Measurements from ENCODE around the gene ZNF367. TPM values are rescaled to one million over a fixed set of nuclear protein-coding genes. Genes with fewer than 3 reads are reported as not detected.

The ZNF367 gene
- total RNA-seq = 2.5 TPM
- long read RNA-seq, transcript ZNF367-201 (5 exons, 3,646 nt) = major isoform, 15 of 16 reads
- long read RNA-seq, partial matches to known transcripts = 0 of 16 reads
- long read RNA-seq, other reads (novel, unspliced or antisense) = 1 of 16 reads

DNA sequence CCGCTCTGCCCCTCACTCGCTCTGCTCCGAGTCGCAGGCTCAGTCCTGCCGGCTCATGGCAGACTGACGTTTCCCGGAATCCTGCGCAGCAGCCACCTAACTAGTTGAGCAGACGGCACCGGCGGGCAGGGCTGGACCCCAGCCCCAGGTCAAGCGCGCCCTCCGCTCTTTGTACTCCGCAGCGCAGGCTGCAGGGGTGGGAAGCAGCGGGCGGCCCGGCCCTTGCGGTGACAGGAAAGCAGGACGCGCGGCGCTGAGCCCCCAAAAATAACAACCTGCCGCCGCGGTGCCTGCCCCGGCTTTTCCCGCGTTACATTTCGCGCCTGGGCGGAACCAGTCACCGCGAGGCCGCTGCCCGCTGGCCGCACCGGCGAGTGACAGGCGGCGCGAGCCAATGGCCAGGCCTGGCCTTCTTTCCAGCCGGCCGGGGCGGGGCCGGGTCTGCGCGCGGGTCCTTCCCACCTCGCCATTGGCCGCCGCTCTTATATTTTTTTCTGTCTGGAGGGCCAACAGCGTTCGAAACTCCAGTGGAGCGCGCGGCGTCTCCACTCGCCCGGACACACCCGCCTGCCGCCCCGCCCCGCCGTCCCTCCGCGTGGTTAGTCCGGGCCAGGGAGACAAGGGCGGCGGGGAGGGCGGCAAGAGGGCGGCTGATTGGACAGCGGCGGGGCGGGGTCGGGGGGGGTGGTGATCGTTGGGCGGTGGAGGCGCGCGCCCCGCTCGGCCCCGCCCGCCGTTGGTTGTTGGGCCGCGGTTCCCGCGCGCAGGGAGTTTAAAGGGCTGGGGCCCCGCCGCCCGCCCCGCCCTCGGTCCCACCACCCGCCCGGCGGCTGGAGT, at the start of gene ZNF367:
Gene ZNF367 (minus strand): TSS at position 288 of the 837 bp plus-strand sequence. CDS start 338 bp downstream, outside the sequence.
- intact Hi-C loops (cut with micrococcal nuclease) = no loop called here
- ATAC-seq = peak; percentile 90
- peak; percentile 99 for DNase-seq

DNA sequence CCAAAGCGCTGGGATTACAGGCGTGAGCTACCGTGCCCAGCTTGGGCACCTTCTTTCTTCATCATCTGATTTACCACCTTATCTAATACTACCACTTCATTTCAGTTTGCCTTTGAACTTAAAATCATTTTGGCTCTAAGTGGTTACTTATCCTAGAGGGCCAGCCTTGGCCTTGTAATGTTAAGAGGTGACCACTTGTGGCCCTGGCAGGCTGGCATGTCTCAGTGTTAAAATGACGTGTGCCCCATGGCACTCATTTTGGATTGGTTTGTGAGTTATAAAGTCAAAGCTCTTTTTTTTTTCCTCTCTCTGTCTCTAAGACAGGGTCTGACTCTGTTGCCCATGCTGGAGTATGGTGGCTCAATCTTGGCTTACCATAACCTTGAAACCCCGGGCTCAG, 49.6 kb upstream of the ZNF367 start:
- ATAC-seq (no peak), DNase-seq (no peak)
- intact Hi-C loops (cut with micrococcal nuclease) = no loop called here

DNA sequence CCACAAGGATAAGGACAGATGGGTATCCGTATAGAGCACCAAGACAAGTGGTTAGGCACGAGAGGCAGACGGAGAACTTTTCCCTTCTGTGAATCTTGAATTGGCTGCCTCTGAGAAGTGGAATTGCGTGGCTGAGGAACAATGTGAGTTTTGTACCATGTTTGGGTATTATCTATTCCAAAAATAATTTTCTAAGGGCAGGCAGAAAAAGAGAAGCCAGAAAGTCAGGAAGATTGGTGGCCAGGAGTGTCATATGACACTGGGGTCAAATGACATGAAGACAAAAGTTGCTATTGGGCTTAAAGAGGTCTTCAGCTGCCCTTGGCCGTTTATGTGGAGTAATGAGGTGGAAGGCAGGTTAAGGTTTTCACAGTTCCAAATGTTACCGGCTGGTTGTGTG, 46.3 kb upstream of the ZNF367 start:
- DNase-seq (no peak), ATAC-seq (no peak)
- intact Hi-C loops (cut with micrococcal nuclease) = no loop called here

DNA sequence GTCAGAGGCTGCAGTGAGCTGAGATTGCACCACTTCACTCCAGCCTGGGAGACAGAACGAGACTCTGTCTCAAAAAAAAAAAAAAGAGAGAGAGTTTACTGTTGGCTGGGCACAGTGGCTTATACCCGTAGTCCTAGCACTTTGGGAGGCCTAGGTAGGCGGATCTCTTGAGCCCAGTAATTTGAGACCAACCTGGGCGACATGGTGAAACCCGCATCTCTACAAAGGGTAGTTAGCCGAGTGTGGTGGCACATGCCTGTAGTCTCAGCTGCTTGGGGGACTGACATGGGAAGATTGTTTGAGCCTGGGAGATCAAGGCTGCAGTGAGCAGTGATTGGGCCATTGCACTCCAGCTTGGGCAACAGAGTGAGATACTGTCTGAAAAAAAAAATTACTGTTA, 44.4 kb upstream of the ZNF367 start:
- intact Hi-C loops (cut with micrococcal nuclease) = no loop called here
- ATAC-seq (no peak), DNase-seq (no peak)

GRCh38 chr9:96461336-96461735, 43.2 kb upstream of the ZNF367 start:
- ATAC-seq (no peak), DNase-seq (no peak)
- intact Hi-C loops (cut with micrococcal nuclease) = no loop called here

DNA sequence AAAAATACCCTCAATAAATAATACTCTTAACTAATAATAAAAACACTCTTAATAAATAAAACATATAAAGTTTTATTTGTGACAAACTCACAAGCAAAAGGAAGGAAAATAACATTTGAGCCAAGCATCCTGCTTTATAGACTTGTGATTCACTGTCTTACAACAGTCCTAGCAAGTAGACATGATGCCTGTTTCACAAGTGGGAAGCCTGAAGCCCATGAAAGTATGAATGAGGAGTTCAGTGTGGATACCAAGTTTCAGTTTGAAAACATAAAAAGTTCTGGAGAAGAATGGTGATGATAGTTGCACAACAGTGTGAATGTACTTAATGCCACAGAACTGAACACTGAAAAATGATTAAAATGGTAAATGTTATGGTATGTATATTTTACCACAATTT, 42.7 kb upstream of the ZNF367 start:
- ATAC-seq (no peak), DNase-seq (no peak)
- intact Hi-C loops (cut with micrococcal nuclease) = no loop called here

DNA sequence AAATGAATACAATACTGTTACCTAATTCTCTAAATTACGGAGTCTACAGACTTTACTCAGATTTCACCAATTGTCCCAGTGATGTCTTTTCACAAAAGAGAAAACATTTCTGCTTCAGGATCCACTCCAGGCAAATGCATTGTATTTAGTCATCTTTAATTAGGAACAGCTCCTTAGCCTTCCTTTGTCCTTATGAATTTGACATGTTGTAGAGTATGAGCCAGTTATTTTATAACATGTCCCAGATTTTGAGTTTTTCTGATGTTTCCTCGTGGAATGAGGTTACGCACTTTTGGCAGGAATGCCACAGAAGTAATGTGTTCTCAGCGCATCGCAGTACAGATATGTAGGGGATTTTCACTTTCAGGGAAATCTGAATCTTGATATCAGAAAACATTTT, 42.3 kb upstream of the ZNF367 start:
- no peak for DNase-seq
- no peak for ATAC-seq
- intact Hi-C loops (cut with micrococcal nuclease) = no loop called here

DNA sequence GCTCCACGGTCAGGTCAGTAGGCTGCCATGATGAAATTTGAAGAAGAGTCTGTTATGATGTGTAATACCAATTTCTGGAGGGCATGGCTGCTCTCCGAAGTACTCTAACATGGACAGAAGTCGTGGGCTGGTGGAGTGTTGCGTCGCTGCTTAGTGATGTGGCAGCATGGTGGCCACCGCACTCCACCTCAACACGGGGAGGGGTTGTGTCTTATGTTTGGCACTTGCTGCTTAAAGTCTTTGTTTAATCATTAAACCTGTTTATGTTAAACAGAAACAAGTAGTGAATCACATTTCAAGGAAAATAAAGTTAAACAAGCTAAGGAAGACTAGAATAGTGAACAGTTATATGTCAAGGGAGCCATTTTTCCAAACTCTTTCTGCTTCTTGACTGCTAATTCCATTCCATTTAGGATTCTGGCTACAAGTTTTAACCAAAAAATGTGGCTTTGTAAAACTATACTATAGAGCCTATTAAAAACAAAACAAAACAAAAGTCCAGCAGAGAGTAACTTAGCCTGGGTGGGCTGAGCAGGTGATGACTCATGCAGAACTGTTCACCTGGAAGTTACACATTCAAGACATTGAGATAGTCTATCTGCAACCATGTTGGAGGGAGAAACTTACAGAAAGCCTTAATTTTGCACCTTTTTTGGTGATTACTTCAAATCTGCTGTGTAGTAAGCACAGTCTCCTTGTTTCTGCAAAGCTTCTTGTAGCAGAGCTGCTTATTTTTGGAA, 41.3 kb upstream of the ZNF367 start:
- intact Hi-C loops (cut with micrococcal nuclease) = no loop called here
- ATAC-seq = no peak
- no peak for DNase-seq

GRCh38 chr9:96458226-96458625, 40.1 kb upstream of the ZNF367 start:
- intact Hi-C loops (cut with micrococcal nuclease) = no loop called here
- ATAC-seq (no peak), DNase-seq (no peak)

- ATAC-seq = no peak
These were observed 39.1 kb upstream of the ZNF367 start for GRCh38 chr9:96457266-96457665.

DNA sequence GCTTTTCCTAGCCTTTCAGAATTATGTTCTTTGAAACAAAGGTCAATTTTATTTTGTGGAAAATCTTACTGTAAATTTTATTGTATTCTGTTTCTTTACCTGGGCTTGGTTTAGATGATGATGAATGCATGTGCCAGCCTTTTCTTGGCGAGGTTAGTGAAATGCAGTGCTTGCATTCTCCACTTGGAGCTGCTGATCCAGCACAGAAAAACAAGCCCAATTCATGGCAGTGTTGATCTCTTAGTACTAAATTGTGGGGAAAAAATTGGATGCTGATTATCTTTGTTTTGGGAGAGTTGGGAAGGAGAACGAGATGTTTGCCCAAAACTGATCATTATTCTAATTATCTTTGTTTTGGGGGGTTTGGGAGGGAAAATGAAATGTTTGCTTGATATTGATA, 35.5 kb upstream of the ZNF367 start:
- intact Hi-C loops (cut with micrococcal nuclease) = no loop called here
- DNase-seq = no peak
- ATAC-seq = no peak

More at GRCh38 chr9:96457266-96457665, 39.1 kb upstream of the ZNF367 start:
- no peak for DNase-seq
- intact Hi-C loops (cut with micrococcal nuclease) = no loop called here

GRCh38 chr9:96450613-96451528, 32.7 kb upstream of the ZNF367 start:
- ATAC-seq (no peak), DNase-seq (no peak)
- intact Hi-C loops (cut with micrococcal nuclease) = no loop called here

DNA sequence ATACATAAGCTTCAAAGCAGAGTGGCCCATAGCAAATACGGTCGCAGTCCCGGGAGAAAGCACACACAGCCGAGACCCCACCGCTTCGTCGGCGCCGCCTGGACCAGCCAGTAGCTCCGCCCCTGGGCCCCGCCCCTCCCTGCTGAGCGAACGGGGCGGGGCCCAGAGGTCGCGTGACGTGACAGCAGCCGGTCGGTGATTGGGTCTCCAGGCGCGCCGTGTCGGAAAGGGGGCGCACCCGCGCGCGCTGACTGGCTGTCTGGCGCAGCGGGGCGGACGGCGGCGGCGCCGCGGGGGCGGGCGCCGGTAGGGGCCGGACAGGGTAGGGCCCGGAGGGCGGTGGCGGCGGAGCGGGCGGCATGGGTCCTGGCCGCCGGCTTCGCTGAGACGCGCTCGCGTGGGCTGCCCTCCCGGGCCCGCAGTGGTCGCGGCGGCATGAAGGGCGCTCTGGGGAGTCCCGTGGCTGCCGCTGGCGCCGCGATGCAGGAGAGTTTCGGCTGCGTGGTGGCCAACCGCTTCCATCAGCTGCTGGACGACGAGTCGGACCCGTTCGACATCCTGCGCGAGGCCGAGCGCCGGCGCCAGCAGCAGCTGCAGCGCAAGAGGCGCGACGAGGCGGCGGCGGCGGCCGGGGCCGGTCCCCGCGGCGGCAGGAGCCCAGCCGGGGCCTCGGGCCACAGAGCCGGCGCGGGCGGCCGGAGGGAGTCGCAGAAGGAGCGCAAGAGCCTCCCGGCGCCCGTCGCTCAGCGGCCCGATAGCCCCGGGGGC, 31.9 kb upstream of the ZNF367 start, which contains the start of gene HABP4:
Gene HABP4 (plus strand): TSS at position 325 of the 768 bp plus-strand sequence. CDS start 111 bp downstream, at position 436.
- intact Hi-C loops (cut with micrococcal nuclease) = loop anchor here (5.0 kb wide), 1 partner anchor 123 kb away; no protein-coding TSS in a partner anchor
- ATAC-seq (peak; percentile 99), DNase-seq (peak; percentile 100)

GRCh38 chr9:96449523-96449844, 31.3 kb upstream of the ZNF367 start:
- ATAC-seq = peak; percentile 42
- intact Hi-C loops (cut with micrococcal nuclease) = loop anchor here (5.0 kb wide), 1 partner anchor 122 kb away; no protein-coding TSS in a partner anchor
- DNase-seq = no peak

GRCh38 chr9:96448546-96449170, 30.5 kb upstream of the ZNF367 start:
- intact Hi-C loops (cut with micrococcal nuclease) = loop anchor here (5.0 kb wide), 1 partner anchor 121 kb away; no protein-coding TSS in a partner anchor
- no peak for ATAC-seq
- DNase-seq = no peak

GRCh38 chr9:96447406-96447805, 29.2 kb upstream of the ZNF367 start:
- no peak for DNase-seq
- intact Hi-C loops (cut with micrococcal nuclease) = loop anchor here (5.0 kb wide), 1 partner anchor 120 kb away; no protein-coding TSS in a partner anchor
- no peak for ATAC-seq

GRCh38 chr9:96442491-96442890, 24.3 kb upstream of the ZNF367 start:
- no peak for DNase-seq
- intact Hi-C loops (cut with micrococcal nuclease) = no loop called here
- no peak for ATAC-seq
